GM21619 (cell line): Measurements from ENCODE around the gene MID1.
"Not testable (repeated sequence)": the region's sequence is repeated elsewhere in the genome, so short reads cannot be mapped to it uniquely, and the experiment has no call there.

ENCODE experiments used
- ATAC-seq: cut with Tn5 transposase; IDR thresholded peaks from one replicate; pipeline ENCODE4 v1.9.1; 2021; ENCODE audit not compliant: unreplicated experiment

The MID1 gene

DNA sequence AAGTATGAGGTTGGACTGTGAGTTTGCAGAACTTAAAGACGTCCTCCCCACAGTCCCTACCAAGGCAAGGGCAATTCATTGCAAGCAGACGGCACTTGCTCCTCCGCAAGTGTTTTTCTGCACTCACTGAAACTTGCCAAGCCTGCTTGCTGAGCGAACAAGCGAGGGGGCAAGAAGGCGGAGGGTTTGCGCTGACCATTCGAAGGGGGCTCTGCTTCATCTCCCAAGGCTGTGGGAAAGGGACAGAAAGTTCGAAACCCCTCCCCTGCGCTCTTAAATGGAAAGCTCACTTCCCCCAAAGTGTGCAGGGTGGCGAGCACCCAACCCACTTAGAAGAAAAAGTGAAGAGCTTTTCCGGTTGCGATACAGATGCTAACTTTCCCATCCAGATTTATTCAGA is 1.4 kb downstream of the MID1 start:
- ATAC-seq, result no peak

DNA sequence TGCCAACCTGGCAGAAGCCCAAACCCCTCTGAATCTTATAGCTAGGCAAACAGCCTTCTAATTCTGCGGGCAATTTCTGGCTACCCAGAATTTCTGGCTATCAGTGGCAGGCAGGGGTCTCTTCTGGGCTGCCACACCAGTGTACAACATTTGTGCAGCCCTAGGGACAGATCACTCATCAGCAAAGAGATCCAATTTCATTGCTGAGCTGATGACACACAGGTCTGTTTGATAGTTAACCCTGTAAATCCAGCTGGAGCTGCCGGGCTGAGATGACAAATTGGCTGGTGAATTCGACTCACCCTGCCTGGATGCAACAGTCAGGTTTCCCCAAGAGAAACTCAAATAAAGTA is 2.4 kb downstream of the MID1 start:
- no peak for ATAC-seq

DNA sequence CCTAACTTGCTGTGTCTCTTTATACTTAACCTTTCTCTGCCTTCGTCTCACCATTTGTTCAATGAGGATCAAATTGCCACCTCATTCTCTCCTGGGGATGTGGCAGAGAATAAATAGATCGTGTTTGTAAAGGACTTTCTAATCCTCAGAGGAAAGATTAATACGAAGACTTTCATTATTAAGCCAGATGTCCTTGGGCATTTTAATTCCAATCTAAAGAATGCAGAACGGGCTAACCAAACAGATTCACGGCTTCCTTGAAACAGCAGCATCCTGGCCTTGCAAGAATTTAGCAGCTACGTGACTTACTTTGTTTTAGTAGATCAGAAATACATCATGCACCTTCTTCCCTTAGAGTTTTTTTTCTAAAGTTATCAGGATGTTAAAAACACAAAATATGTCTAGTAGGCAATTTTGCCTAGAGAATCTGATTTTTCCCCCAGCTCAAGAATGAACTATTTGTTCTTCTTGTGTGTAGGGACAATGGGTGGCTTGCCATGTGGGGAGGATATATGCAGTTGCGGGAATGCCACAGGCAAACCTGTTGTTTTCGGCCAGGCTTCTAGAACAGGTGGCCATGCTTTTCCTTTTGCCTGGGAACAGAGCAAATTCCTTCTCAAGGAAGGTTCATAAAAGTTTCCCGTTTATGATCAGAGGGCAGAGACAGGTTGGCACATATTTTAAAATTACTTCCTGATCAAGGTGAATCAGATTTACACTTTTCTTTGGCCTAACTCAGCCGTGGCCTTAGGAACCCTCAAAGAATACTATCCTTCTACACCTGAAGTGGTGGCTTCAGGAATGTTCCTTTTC is 3.0 kb downstream of the MID1 start:
- ATAC-seq, result no peak

DNA sequence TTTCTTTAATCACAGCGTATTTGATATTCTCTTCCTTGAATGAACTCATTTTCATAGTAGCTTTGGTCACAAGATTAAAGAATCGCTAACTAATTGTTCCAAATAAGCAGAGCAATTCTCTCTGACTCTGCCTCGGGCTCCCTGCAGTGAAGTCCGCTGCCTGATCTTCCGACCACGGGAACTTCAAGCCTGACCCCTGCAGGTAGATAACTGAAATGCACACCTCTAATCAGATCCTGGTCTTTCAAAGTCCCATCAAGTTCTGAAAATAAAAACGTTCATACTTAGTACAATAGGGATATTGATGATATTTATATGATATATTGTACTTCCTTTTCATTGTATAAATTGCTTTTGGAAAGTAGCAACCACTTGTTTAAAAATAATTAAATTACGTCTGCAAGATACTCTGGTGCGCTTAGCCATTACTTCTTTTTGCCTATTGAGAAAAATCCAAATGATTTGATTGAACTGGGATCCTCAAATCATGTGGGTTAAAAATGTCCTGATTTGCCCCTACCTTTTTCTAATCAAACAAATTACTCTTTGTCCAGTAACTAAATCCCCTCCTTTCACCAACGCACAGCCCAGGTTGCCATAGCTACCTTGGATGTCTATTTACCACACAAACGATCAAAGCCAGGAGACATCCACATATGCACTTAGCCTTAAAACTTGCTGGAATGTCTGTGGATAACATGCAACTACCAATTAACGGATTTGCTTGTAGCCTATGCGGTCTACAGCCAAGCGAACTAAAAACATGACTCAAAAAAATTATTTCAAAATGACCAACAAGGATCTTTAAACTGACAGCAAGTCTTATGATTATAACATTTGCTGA is 4.2 kb downstream of the MID1 start:
- peak; percentile 56 for ATAC-seq

DNA sequence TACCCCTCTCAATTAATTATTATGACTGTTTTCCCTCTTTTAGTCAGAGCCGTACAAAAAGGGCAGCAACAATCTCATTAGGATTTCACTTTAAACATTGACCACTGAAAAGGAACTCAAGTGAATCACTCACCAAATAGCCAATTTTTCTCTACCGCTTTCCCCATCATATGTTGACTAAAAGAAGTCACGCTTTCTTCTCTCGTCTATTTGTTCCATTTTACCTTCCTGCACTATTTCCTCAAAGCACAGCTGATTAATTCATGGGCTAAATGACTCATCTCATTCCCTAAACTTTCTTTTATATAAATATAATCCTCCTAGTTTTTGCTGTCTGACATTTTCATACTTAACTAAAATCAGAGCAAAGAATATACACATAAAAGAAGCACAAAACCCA is 8.2 kb downstream of the MID1 start:
- no peak for ATAC-seq

DNA sequence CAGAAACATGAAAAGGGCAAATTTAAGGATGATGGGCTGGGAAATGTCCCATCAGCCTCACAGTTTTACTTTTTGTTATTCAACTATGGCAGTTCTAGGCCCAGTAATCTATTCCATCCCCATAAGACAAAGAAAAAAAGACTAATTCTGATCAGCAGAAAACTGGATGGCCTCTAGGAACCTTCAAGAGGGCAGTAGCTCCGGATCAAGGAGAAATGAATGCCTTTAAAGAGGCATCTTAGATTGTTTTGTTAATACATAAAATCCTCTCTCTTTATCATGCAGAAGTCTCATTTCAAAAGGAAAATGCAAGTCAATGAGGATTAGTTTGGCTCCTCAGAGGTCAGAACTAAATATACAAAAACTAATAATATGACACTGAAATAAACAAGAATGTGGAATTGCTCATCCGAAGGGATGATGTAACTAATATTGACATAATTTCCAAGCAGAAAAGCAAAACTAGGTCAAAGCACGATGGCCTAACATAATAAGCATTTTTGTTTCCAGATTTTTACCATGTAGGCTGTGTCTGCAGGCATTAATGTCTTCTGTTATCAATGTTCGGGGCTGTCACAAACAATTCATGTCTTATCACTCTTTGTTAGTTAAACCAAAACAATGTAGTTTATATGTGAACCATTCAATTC is 8.8 kb downstream of the MID1 start:
- no peak for ATAC-seq

DNA sequence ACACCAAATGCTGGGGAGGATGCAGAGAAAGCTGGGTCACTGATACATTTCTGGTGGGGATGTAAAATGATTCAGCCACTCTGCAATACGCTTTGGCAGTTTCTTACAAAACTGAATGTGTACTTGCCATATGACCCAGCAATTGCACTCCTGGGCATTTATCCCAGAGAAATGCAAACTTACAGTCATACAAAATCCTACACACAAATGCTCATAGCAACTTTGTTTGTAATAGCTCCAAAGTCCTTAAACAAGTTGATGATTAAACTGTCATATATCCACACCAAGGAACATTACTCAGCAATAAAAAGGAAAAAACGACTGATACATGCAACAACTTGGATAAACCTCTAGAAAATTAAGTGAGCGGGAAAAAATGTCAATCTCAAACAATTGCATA is 12.3 kb downstream of the MID1 start:
- no peak for ATAC-seq

DNA sequence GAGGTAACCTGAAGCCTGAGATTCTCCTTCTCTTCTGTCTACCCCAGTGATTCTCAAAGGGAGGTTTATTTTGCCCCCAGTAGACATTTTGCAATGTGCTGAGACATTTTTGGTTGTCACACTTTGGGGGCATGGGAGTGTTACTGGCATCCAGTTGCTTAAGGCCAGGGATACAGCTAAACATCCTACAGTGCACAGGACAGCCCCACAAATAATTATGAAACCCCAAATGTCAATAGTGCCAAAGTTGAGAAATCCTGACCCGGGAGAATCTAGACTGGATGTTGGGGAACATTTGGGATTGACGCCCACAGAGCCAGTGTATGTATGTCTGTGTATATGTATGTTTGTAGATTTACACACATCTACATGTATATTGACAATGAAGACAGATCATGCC is 13.2 kb downstream of the MID1 start:
- no peak for ATAC-seq

DNA sequence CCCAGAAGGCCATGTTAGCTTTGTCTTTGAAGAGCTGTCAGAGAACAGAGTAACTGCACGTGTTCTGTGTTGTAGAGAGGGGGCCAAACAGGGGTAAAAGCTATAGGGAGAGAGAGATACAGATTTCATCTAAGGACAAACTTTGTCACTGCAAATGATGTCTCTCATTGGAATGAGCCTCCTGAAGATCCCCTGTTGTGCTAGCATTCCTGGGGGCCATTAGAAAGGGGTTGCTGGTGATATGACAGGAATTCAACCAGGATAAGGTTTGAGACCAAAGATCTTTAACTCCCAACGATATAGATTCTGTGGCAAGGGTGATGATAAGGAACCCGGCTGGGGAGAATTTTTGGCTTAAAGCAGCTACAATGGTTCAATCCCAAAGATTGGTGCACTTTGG is 16.8 kb downstream of the MID1 start:
- no peak for ATAC-seq

DNA sequence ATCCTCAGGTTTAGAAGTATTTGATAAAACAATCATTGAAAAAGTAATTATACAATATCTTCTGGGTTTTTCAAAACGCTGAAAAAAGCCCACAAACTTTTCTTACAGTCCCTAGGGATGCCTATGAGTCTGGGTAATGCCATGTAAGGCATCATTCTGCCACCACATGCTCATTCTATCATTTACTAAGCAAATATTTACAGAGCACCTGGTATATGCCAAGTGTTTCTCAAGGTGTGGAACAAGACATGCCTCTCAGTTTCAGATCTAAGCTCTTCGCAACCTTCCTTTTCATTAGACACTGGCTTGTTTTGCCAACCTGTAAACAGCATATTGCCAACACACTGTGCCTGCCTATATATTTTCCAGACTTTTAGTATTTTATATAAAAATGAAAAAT is 17.7 kb downstream of the MID1 start:
- ATAC-seq, result no peak

DNA sequence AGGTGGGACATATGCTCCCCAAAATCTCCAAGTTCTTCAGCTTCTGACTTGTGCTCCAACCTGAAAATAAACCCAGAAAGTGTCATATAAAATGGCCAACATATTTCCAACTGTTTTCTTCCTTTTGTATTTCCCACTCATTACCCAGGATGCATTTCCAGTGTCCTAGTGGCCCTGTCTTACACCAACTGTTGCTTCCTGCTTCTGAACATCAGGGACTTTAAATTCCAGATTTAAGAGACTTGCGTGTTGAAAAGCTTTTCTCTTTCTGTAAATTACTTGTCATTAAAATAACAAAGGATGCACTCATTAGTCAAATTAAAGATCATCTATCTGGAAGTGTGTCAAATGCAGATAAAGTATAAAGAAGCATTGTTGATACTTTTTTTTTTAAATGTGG is 19.9 kb downstream of the MID1 start:
- no peak for ATAC-seq

DNA sequence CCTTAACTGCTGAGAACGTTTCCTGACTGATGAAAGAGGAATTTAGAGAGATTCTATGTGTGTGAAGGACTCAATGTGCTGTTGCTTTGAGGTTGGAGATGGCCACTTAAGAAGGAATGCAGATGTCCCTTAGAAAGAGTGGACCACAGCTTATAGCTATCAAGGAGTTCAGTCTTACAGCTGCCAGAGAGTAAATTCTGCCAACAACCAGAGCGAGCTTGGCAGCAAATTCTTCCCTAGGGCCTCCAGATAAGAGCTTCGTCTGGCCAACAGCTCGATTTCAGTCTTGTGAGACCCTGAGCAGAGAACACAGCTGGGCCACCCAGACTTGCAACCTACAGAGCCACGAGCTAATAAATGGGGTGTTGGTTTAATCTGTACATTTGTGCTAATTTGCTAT is 21.8 kb downstream of the MID1 start:
- no peak for ATAC-seq

DNA sequence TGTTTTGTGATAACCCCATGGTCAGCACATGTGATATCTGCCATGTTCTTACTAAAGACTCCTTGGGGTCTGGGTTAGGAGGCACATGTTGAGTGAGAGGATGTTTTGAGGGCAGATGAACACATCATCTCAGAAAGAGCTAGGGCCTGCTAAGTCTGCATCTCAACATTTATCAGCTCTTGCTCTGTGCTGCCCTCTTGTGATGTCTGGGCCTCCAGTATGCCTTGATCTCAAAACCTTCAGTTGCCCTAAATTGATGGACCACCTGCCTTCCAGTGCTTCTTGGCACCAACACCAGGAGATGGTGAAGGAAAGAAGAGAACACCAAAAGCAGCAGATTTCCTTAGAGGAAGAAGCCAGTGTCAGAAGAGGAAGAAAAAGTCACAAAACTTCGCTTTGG is 22.5 kb downstream of the MID1 start:
- ATAC-seq, result no peak

DNA sequence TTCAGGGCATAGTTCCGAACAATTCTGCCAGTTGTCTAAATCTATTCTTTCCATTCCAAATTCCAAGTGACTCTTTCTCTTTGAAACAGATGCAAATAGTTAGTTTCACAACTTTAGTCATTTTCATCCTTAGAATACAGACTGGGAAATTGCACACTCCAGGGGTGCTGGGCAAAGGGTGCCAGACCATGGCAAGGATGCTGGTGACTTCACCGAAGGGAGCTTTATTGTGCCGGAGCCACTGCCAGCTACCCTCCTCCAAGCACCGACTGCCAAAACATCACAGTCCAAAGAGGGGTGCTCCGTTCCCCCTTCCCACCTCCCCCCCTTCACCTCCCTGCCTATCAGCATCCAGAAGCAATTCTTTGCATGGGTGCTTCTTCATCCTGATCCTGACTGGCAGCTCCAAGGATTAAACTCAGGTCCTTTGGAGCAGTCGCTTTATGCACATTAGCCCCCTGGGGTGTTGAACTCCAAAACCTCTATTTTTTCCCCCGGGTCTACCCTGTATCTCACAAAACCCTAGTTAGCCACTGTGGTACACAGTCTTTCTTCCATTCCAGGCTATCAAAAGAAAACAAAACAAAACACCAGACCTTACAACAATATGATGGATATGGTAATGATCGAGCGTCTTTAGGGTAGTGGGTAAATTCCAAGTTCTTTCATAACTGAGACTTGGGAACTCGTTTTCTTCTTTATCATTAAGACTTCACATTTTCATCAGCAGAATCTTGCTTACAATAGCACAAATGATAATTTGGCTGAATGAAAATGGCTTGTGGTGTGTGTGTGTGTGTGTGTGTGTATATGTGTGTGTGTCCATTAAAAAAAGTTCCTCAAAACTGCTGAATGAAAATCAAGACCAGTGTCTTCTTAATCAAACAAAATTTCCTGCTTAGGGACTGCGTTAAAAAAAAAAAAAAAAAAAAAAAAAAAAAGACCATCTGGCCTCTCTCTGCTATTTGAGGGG is 28.7 kb downstream of the MID1 start:
- no peak for ATAC-seq

DNA sequence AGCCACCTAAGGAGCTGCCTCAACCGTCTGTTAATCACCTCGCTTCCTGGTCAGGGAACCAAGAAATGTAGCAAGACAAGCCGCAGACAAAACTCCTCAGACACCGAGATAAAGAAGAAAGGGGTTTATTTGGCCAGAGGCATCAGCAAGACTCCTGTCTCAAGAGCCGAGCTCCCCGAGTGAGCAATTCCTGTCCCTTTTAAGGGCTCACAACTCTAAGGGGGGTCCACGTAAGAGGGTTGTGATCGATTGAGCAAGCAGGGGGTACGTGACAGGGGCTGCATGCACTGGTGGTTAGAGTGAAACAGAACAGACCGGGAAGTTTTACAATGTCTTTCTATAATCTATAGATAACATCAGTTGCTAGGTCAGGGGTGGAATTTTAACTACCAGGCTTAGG is 30.6 kb downstream of the MID1 start:
- not testable (repeated sequence) for ATAC-seq

DNA sequence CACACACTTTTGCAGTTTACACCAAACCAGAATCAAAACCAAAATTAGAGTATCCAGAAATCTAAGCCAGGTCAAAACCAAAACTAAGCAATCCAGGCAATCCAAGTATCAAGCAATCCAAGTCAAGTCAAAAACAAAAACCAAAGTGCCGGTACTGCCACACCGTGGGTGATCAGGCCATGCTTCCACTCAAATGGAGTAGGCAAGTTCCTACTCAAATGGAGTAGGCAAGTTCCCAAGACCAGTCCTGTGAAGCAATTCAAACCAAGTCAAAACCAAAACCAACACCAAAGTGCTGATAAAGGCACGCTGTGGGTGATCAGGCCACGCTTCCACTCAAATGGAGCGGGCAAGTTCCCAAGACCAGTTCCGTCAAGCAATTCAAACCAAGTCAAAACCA is 31.3 kb downstream of the MID1 start:
- no peak for ATAC-seq

DNA sequence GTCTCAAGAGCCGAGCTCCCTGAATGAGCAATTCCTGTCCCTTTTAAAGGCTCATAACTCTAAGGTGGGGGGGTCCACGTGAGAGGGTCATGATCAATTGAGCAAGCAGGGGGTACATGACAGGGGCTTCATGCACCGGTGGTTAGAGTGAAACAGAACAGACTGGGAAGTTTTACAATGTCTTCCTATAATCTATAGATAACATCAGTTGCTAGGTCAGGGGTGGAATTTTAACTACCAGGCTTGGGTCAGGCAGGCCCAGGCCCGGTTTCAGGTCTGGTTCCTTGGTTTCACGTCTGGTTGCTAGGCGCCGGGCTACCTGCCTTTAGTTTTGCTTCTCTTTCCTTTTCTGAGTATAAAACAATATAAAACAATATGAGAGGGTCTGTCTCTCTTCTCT is 35.5 kb downstream of the MID1 start:
- ATAC-seq, result not testable (repeated sequence)

DNA sequence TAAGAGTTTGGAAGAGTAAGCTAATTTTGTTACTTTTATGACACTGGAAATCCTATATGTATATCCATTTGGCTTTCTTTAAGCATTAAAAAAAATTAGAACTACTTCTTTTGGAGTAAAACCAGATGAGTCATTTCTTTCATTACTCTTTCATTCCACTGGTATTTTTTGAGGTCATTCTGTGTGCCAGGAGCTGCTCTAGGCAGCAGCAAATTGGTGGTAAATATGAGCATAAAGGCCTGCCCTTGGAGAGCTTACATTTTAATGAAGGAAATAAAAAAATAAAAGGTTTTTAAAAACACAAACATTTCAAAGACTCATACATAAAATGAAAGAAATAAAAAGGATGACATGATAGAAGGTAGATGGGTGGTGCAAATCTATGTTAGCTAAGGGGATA is 37.4 kb downstream of the MID1 start:
- ATAC-seq, result no peak

DNA sequence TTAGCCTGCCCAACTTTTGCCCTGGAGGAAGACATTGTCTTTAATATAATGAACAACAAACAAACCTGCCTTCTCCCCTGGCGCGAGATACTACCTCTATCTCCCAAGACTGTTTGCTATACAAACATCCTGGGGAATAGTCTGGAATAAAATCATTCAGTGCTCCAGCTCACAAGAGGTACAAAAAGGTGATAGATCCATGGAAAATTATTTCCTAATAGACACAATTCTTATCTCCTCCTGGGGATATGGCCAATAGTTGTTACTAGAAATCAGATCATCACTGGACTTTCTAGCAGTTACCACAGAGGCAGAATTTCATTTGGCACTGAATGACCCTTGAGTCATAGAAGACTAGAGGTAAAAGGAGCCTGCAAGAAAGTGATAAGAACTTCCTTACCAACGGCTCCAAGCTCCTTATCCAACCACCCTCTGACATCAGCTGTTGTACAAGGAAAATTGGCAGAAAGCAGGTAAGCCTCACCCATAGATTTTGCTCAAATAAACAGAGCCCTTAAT is 38.1 kb downstream of the MID1 start:
- ATAC-seq, result no peak

DNA sequence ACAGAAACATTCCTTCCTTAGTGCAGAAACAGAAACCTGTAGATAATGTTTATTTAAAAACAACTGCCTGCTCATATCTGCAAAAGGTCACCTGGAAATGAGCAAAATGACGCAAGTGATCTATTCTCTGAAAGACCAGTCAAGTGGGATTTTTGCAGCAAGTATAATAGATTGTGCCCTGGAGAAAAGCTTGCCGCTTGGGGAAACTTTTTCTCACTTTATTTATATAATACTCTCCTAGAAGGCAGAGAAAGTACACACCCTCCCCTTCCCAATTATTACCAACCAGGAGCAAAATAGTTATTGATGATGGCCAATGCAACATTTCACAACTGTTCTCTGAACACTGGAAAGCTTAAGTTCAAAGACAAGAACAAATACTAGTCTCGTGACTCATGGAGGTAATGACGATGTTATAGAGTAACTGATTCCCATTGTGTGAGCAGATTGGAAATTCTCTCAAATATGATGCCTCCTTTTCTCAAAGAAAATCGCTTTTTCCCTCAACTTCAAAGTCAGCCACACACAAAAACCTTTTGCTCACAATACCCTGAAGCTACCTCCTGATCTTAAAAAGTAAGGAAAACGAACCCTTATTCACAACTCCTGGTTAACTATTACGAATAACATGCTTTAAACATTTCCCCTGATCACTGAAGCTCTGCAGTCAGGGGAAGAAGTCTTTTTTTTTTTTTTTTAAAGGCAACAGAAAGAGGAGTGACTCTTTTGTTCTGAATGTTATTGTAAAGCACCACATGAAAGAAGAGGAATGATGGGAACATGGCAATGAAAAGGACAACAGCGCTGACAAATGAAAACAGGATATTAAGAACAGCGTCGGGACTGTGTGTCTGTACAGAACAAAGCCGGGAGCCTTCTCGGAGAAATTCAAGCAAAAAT is 41.0 kb downstream of the MID1 start:
- ATAC-seq, result no peak
